CD4-positive, alpha-beta T cell treated with Interleukin-15 for 4 hours (primary cell): Measurements from ENCODE around the gene SERPINB10.

Experiments used
- DNase-seq: peaks from one replicate; pipeline ENCODE4 v3.0.0-alpha.2; 2020; ENCODE audit warnings: low spot score

The SERPINB10 gene

GRCh38 chr18:63907664-63908063 is at the start of gene SERPINB10:
Gene SERPINB10, plus strand, starts transcription at chr18:63907958. Its CDS starts 7,553 bp downstream, at chr18:63915511.
- DNase-seq: no peak

GRCh38 chr18:63858456-63858855 is 49.3 kb upstream of the SERPINB10 start:
- no peak for DNase-seq

- DNase-seq: no peak
Observed at GRCh38 chr18:63859781-63860475, 47.8 kb upstream of the SERPINB10 start.

GRCh38 chr18:63860531-63860930 is 47.2 kb upstream of the SERPINB10 start:
- DNase-seq: no peak

GRCh38 chr18:63867368-63868125 is 40.2 kb upstream of the SERPINB10 start:
- no peak for DNase-seq

- DNase-seq: no peak
Observed at GRCh38 chr18:63868546-63868945, 39.2 kb upstream of the SERPINB10 start.

GRCh38 chr18:63869374-63869773 is 38.4 kb upstream of the SERPINB10 start:
- no peak for DNase-seq

- no peak for DNase-seq
Observed at GRCh38 chr18:63869851-63870250, 37.9 kb upstream of the SERPINB10 start.

GRCh38 chr18:63871836-63872235 is 35.9 kb upstream of the SERPINB10 start:
- DNase-seq: no peak

GRCh38 chr18:63872586-63872985 is 35.2 kb upstream of the SERPINB10 start:
- DNase-seq: no peak

- DNase-seq: no peak
Observed at GRCh38 chr18:63878343-63878742, 29.4 kb upstream of the SERPINB10 start.

- no peak for DNase-seq
Observed at GRCh38 chr18:63878925-63879324, 28.8 kb upstream of the SERPINB10 start.

- no peak for DNase-seq
Observed at GRCh38 chr18:63879709-63880108, 28.0 kb upstream of the SERPINB10 start.

GRCh38 chr18:63881851-63882250 is 25.9 kb upstream of the SERPINB10 start:
- no peak for DNase-seq

GRCh38 chr18:63882333-63883141 is 25.2 kb upstream of the SERPINB10 start:
- no peak for DNase-seq

- no peak for DNase-seq
Observed at GRCh38 chr18:63883617-63884016, 24.1 kb upstream of the SERPINB10 start.

GRCh38 chr18:63887424-63887823 is 20.3 kb upstream of the SERPINB10 start, which contains the start of gene SERPINB2:
Gene SERPINB2, plus strand, starts transcription at chr18:63887705. Its CDS starts 3,740 bp downstream, at chr18:63891445.
- DNase-seq: no peak

GRCh38 chr18:63888470-63889190 is 19.1 kb upstream of the SERPINB10 start:
- no peak for DNase-seq

- DNase-seq: no peak
Observed at GRCh38 chr18:63889626-63890025, 18.1 kb upstream of the SERPINB10 start.

- no peak for DNase-seq
Observed at GRCh38 chr18:63890237-63890949, 17.4 kb upstream of the SERPINB10 start.

GRCh38 chr18:63890950-63891304 is 16.8 kb upstream of the SERPINB10 start:
- no peak for DNase-seq
